GM20431 (cell line): ENCODE results near the gene RPL11.
"Not testable (repeated sequence)": the region's sequence is repeated elsewhere in the genome, so short reads cannot be mapped to it uniquely, and the experiment has no call there.

Source experiments
- in situ Hi-C: fragments of 300-500 bp; cut with MseI, MboI; formaldehyde crosslinking; loops from one replicate; pipeline ENCODE4 v1.15.0; 2020; ENCODE audit warnings: low sequenced_read_pairs; ENCODE audit not compliant: unreplicated experiment

The RPL11 gene

DNA sequence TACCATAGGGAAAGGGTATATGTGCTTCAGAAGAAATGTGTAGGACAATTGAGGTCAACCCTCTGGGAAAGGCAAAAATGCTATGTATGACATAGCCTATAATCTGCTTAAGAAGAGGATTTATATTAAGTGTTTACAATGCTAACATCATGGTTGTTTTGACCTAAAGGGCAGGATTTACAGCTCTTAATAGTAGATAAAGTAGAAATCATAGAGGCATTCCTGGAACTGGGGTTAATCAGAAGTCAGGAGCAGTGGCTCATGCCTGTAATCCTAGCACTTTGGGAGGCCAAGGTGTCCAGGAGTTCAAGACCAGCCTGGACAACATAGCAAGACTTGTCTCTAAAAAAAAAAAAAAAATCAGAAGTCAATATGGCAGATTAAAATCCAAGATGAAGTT lies 8.7 kb upstream of the RPL11 start:
- in situ Hi-C loops = no loop called here

DNA sequence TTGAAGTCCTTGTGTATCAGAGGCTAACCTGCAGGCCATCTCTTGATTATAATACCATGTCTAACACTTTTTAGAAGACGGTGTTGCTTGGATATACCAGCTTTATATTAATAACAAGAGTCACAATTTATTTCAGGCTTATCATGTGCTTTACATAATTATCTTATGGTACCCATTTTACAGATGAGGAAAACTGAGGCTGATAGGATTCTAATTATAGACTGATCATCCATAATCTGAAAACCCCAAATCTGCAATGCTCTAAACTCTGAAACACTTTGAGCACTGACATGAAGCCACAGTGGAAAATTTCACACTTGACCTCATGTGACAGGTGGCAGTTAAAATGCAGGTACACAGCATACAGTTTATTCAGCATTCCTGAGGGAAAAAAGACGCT lies 7.2 kb upstream of the RPL11 start:
- in situ Hi-C loops = no loop called here

DNA sequence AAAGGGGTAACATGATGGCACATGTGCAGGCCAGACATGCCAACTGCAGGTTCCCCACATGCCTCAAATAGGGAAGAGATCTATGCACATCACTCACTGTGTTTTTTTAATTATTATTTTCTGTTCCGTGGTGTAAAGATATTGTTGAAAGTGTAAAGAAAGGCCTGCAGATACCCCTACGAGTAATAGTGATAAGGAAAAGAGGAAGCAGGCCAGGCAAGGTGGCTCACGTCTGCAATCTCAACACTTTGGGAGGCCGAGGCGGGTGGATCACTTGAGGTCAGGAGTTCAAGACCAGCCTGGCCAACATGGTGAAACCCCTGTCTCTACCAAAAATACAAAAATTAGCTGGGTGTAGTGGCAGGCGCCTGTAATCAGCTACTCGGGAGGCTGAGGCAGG lies 6.4 kb upstream of the RPL11 start:
- in situ Hi-C loops = not testable (repeated sequence)

DNA sequence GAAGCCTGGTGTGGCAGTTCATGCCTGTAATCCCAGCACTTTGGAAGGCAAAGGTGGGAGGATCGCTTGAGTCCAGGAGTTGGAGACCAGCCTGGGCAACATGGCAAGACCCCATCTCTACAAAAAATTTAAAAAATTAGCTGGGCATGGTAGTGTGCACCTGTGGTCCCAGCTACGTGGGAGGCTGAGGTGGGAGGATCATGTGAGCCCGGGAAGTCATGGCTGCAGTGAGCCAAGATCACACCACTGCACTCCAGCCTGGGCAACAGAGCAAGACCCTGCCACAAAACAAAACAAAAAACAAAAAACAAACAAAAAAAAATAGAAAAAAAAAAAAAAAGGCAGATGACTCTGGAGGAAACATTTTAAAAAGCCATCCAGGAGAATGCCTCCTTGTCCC lies 3.9 kb upstream of the RPL11 start:
- in situ Hi-C loops = not testable (repeated sequence)

DNA sequence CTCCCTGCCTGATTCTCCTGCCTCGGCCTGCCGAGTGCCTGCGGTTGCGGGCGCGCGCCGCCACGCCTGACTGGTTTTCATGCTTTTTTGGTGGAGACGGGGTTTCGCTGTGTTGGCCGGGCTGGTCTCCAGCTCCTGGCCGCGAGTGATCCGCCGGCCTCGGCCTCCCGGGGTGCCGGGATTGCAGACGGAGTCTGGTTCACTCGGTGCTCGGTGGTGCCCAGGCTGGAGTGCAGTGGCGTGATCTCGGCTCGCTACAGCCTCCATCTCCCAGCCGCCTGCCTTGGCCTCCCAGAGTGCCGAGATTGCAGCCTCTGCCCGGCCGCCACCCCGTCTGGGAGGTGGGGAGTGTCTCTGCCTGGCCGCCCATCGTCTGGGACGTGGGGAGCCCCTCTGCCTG lies 3.3 kb upstream of the RPL11 start:
- in situ Hi-C loops = not testable (repeated sequence)

DNA sequence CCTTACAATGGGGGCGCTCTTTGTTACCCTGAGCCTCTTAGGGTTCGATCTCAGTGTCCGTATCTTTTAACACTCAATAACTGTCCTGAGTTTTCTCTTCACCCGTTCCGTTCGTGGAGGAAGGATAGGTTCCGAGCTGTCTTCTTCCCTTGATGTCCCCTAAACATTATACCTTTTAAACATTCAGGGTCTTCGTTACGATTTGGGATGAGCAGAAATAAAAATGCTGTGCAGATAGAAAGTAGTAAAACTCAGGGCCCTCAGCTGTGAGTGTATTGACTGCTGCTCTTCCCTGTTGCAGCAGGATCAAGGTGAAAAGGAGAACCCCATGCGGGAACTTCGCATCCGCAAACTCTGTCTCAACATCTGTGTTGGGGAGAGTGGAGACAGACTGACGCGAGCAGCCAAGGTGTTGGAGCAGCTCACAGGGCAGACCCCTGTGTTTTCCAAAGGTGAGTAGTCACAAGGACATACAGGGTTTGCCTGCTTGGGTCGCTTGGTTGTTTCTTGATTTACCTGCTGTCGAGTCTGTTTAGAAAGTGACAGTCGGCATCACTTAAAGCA lies 784 bp downstream of the RPL11 start:
- in situ Hi-C loops = loop anchor here (10.0 kb wide), 1 partner anchor 62 kb away; no protein-coding TSS in a partner anchor

DNA sequence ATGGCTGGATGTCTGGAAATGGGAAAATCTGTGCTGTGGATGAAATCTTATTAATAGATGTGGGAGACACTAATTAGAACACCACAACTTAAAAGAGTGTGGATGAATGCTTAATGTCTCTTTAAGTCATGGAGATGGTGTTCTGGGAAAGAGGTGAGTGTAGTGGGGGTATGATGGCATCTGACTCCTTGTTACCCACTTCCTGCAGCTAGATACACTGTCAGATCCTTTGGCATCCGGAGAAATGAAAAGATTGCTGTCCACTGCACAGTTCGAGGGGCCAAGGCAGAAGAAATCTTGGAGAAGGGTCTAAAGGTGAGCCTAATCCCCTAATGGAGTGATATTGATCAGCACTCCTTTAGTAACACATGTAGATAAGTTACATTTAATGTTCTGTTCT lies 2.0 kb downstream of the RPL11 start:
- in situ Hi-C loops = loop anchor here (10.0 kb wide), 1 partner anchor 61 kb away; no protein-coding TSS in a partner anchor

DNA sequence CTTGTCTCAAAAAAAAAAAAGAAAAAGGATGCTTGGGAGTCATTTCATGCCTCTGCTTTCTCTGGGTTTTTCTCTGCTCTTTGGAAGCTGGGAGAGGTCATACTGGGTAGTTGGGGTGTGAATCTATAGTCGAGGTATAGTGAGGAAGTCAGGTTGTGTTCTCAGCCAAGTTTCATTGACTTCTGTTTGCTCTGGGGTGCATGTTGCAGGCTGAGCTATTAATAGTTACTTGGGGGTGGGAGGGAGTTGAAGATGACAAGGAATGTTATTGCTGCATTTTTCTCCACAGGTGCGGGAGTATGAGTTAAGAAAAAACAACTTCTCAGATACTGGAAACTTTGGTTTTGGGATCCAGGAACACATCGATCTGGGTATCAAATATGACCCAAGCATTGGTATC lies 2.8 kb downstream of the RPL11 start:
- in situ Hi-C loops = loop anchor here (10.0 kb wide), 1 partner anchor 60 kb away; no protein-coding TSS in a partner anchor

DNA sequence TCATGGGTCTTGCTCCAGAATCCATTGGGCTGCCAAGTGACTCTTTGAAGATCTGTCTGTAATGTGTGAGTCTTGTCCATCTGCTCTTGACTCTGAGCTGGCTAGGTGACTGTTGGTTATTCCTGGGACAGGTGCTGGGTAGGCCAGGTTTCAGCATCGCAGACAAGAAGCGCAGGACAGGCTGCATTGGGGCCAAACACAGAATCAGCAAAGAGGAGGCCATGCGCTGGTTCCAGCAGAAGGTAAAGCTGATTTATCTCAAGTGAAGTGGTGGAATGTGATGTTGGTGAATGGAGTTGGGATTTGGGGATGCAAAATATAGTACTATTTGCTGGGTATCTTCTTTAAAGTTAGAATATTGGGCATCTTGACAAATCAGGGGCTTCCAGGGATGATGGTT lies 4.1 kb downstream of the RPL11 start:
- in situ Hi-C loops = loop anchor here (10.0 kb wide), 1 partner anchor 59 kb away; no protein-coding TSS in a partner anchor

DNA sequence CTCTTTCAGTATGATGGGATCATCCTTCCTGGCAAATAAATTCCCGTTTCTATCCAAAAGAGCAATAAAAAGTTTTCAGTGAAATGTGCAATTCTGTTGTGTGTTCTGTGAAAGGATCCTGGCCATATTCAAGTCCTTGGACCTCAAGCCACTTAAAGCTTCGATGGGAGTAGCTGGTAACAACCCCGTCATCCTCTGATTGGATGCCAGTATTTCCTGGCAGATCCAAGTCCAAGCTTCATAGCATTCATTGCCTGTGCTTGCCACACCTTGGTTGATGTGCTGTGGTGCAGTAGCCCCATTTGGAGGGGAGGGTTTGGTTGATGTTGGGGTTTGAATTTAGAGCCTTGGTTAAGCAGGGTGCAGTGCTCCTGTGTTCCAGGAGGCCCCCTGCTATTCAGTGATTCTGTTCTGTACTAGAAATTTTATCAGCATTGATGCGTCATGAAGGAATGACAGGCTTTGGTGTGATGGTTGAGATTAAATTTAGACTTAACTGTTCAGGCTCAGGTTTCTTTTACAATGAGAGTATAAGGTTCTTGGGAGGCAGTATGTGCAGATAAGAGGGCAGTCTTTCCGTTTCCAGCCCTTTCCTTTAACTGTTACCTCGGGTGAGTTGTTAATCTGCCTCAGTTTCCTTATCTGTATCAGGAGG lies 4.9 kb downstream of the RPL11 start:
- in situ Hi-C loops = loop anchor here (10.0 kb wide), 1 partner anchor 58 kb away; no protein-coding TSS in a partner anchor

DNA sequence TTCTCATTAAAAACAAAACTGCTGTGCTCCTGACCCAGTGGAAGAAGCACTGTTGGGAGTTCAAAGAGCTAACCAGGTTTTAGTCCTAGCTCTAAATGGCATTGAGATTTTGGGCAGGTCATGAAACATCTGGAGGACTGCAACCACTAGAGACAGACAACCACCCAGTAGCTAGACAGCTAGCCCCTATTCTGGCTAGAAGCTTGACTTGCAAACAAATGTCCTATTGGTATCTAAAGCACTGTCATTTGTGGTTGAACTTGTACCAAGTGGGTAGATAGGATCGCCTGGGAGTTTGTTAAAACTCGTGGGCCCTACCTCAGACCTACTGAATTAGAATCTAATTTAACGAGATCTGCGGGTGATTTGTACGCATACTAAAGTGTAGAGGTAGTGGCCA lies 6.9 kb downstream of the RPL11 start:
- in situ Hi-C loops = loop anchor here (10.0 kb wide), 1 partner anchor 56 kb away; no protein-coding TSS in a partner anchor

DNA sequence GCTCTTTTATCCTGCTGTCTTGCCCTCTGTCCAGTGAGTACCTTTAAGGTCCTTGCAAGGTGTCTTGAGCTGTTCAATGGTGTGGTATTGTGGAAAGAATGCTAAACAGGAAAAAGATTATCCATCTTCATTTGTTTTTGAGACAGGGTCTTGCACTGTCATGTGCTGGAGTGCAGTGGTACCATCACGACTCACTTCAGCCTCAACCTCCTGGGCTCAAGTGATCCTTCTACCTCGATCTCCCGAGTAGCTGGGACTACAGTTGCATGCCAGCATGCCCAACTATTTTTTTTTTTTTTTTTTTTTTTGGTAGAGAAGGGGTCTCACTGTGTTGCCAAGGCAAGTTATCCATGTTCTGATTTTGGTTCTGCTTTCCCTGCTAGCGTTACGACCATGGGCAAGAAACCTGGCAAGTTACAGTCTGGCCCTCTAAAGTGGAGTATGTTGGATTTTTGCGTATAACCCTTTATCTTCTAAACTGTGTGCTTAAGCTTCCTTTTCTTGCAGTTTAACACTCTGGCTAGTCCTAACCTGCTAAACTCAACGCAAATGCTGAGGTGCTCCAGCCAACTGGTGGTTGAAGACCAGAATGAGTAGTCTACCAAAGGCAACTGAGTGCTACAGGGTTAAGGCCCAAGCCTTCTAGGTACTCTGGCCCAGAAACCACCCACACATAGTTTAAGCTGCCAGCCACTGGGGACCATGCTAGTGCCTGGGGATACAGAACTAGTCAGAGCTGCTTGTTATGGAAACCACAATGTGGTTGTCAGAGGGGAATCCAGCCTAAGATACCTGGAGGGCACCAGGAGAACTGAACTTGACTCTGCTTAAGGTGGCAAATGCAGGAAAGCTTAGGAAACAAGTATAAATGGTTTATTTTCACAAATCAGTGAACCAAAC lies 7.9 kb downstream of the RPL11 start:
- in situ Hi-C loops = loop anchor here (10.0 kb wide), 1 partner anchor 55 kb away; no protein-coding TSS in a partner anchor

DNA sequence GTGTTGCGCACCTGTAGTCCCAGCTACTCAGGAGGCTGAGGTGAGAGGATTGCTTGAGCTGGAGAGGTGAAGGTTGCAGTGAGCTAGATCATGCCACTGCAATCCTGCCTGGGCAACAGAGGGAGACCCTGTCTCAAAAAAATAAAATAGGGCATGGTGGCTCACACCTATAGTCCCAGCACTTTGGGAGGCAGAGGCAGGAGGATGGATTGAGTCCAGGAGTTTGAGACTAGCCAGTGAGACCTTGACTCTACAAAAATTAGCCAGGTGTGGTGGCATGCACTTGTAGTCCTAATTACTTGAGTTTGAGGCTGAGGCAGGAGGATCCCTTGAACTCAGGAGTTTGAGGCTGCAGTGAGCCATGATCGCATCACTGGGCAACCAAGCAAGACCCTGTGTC lies 9.7 kb downstream of the RPL11 start:
- in situ Hi-C loops = no loop called here

DNA sequence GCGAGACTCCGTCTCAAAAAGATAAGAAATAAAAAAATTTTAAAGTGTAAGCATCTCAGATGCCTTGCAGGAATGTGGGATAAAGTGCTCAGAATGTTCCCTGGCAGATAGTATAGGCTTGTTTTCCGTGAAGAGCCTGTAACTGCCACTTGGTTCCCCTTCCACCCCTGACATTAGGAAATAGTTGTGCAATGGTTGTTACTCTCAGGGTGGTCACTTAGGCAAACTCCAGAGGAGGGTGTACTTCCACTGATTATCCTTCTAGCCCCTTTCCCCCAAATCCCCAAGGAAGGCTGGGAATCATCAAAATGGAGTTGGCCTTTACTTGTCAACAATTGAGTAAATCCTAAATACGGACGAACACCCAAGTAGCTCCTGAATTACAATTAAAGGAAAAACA lies 10.4 kb downstream of the RPL11 start:
- in situ Hi-C loops = no loop called here

DNA sequence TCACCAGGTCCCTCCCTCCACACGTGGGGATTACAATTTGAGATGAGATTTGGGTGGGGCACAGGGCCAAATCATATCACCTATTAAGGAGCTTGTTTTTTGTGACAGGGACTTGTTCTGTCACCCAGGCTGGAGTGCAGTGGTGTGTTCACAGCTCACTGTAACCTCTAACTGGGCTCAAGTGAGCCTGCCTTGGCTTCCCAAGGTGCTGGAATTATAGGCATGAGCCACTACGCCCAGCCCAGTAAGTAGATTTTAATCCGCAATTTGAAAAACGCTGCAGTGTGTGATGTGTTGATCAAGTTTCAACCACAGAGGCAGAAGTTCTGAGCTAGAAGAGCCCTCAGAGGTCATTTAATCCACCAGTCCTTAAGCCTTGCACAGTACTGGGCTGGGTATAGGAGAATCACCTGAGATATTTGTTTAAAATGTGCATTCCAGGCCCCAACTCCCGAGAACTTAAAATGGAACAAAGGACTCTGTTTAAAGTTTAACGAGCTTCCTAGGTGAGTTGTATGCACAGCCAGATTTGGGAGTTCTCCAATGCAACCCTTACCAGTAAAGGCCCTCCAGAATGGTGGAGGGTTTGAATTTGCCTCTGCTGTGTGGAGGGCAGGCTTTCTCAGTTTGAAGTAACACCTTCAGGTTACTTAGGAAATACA lies 13.4 kb downstream of the RPL11 start:
- in situ Hi-C loops = no loop called here

DNA sequence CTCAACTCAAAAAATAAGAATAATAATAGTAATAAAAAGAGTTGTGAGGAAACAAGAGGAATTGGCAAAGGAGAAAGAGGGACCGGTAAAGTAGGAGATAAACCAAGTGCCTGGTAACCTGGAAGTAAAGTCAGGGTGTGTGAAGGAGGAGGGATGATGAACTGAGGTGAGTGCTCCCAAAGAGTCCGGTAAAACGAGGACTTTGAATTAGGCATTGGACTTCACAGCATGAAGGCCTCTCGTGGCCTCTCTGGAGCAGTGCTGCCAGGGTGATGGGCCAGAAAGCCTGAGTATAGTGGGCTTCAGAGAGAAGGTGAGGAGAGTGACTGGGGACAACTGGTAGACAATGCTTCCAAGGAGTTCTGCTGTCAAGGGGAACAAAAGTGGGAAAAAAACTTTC lies 17.6 kb downstream of the RPL11 start:
- in situ Hi-C loops = no loop called here

DNA sequence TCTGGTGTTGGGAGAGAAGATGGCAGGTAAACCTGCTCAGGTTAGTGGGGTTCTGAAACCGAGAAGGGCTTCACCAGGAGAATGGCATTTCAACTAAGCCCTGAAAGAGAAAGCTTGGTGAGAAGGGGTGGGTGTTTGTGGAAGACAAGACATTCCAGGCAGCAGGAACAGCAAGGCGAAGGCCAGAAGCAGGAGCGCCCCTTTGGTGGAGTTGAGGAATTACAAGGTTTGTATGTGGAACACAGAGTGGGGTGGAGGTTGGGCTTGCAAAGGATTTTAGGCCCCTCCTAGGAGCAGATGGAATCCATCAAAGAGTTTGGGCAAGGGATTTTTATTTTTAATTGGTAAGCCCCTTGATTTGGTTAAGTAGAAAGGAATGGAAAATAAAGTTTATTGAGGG lies 26.9 kb downstream of the RPL11 start:
- in situ Hi-C loops = no loop called here

DNA sequence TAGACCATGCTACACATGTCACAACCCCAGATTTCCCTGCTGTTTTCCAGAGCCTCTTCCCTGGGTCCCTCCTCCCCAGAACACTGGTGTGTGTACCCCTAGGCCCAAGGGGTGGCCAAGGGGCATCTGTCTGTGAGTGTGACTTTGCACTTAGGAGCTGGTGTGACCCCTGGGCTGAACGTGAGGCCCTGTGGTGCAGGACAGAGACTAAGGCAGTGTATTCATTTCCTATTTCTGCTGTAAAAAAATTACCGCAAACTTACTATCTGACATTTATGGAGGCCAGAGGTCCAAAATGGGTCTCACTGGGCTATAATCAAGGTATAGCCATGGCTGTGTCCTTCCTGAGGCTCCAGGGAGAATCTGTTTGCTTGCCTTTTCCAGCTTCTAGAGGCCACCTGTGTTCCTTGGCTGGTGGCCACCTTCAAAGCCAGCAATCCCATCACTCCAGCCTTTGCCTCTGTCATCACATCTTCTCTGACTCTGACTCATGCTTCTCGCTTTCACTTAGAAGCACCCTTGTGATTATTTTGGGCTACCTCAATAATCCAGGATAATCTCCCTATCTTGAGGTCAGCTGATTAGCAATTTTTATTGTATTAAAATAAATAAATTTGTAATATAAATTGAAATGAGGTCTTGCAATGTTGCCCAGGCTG lies 27.7 kb downstream of the RPL11 start:
- in situ Hi-C loops = no loop called here

DNA sequence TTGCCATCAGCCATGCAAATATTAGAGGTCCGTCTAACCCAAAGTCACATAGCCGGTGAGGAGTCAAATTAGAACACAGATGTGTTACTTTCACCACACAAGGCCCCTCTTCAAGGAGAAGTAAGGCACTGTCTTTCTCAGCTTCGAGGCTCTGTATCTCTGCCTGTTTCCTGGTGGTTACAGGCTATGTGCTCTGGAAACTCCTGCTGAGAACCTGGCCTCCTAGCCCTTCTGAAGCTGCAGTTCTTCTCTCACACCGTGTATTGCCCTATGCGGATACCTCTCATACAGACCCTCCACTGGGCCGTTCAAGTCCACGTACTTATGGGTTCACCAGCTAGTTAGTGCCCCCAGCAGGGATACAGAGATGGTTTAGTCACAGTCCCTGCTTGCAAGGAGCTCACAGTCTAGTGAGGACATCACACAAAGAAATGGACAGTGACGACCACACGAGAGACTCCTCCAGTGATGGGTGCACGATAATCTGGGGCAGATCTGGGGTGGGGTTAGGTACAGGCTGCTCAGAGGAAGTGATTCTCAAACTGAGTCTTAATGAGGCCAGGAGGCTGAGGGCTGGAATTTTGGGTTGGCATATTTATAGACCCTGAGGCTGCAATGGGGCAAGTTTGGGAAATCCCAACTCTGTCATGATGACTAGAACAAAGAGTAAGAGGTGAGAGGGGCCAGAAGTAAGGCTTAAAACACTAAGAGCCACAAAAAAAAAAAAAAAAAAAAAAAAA lies 28.8 kb downstream of the RPL11 start:
- in situ Hi-C loops = no loop called here
